GM12878 (cell line): Measurements from ENCODE around the gene TMEM11. TPM values are rescaled to one million over a fixed set of nuclear protein-coding genes. Genes with fewer than 3 reads are reported as not detected.
A peak's percentile ranks its signal among the peaks of the same experiment; 100 is the strongest.

ENCODE experiments used
- ATAC-seq: fragments of 200-7000 bp; cut with Tn5 transposase; 3 replicates; pipeline ENCODE4 v1.9.1; 2020; ENCODE audit warnings: mild to moderate bottlenecking, moderate library complexity
- BruUV-seq: library from RNA; stranded (reverse); fragments of 400-500 nt; replicated peaks from 2 replicates; lab custom pipeline; 2021; lab: Mats Ljungman, UMichigan
- CTCF ChIA-PET: fragments of 300-600 bp; sonication (Branson Sonifier 250); formaldehyde crosslinking; extraction: SDS; loops from one replicate; lab custom pipeline; 2021; ENCODE audit warnings: inconsistent platforms; lab: Yijun Ruan, JAX
- POLR2A ChIA-PET: fragments of 350-600 bp; formaldehyde crosslinking; extraction: SDS; loops from one replicate; lab custom pipeline; 2021; ENCODE audit warnings: inconsistent platforms; lab: Charles Lee
- RAD21 ChIA-PET: fragments of 300-600 bp; sonication (Branson Sonifier 250); formaldehyde crosslinking; loops from one replicate; lab custom pipeline; 2023; ENCODE audit warnings: antibody characterized with exemption; ENCODE audit not compliant: unreplicated experiment; lab: Charles Lee
- SMC1A ChIA-PET: fragments of 300-600 bp; sonication (Branson Sonifier 250); formaldehyde crosslinking; loops from one replicate; lab custom pipeline; 2023; ENCODE audit not compliant: unreplicated experiment, uncharacterized antibody; lab: Charles Lee
- DNase-seq: peaks from one replicate; pipeline ENCODE4 v3.0.0-alpha.2; 2011; ENCODE audit warnings: low read depth, low spot score
- FAIRE-seq: peaks from 3 replicates; lab custom pipeline; 2011; peaks lifted over from hg19 to GRCh38; lab: Jason Lieb, UNC
- H2AFZ ChIP-seq: 2 replicates; pipeline ENCODE4 v1.6.0; 2011; ENCODE audit warnings: low read depth, low read length, control low read depth; ENCODE audit not compliant: control insufficient read depth
- H3K27ac ChIP-seq: 2 replicates; pipeline ENCODE4 v1.5.1; 2011; ENCODE audit warnings: control low read depth; ENCODE audit not compliant: control insufficient read depth, insufficient read depth
- H3K27me3 ChIP-seq, 2 experiments: replicated peaks in 1 of 2; 2 replicates each; pipeline versions ENCODE4 v1.6.0 to v1.6.1; 2011; ENCODE audit warnings: low read length in 1 of 2; ENCODE audit not compliant: control insufficient read depth in 2 of 2, insufficient read depth in 2 of 2
- H3K36me3 ChIP-seq, 2 experiments: 2 replicates each; pipeline ENCODE4 v1.5.1; 2011; ENCODE audit warnings: low read length in 1 of 2; ENCODE audit not compliant: control insufficient read depth in 2 of 2, insufficient read depth in 2 of 2
- H3K4me1 ChIP-seq: 2 replicates; pipeline ENCODE4 v1.6.1; 2011; ENCODE audit warnings: mild to moderate bottlenecking, low read length, moderate library complexity, mixed read lengths; ENCODE audit not compliant: control insufficient read depth, insufficient read depth
- H3K4me2 ChIP-seq: 2 replicates; pipeline ENCODE4 v1.6.0; 2011; ENCODE audit warnings: control low read depth; ENCODE audit not compliant: control insufficient read depth, insufficient read depth
- H3K4me3 ChIP-seq: fragments of 200-600 bp; sonication (generic); 2 replicates; pipeline ENCODE4 v1.5.1; 2016
- H3K79me2 ChIP-seq: 2 replicates; pipeline ENCODE4 v1.6.0; 2011; ENCODE audit warnings: low read length; ENCODE audit not compliant: control insufficient read depth, insufficient read depth
- H3K9ac ChIP-seq: 2 replicates; pipeline ENCODE4 v1.8.0; 2011; ENCODE audit warnings: low read length, control low read depth, mixed read lengths; ENCODE audit not compliant: control insufficient read depth, insufficient read depth
- H3K9me3 ChIP-seq: replicated peaks from 3 replicates; pipeline ENCODE4 v1.5.1; 2011; ENCODE audit warnings: mild to moderate bottlenecking, low read length; ENCODE audit not compliant: control insufficient read depth, insufficient read depth
- H4K20me1 ChIP-seq: 2 replicates; pipeline ENCODE4 v1.6.0; 2011; ENCODE audit not compliant: control insufficient read depth, insufficient read depth
- ETV6 ChIP-seq, 2 experiments: fragments of 450-650 bp in 1 of 2; IDR thresholded peaks in 1 of 2; conservative IDR thresholded peaks in 1 of 2; 2 replicates each; pipeline ENCODE4 v1.6.1; 2014; ENCODE audit warnings: antibody characterized with exemption in 1 of 2, borderline replicate concordance in 1 of 2, low read depth in 1 of 2, mild to moderate bottlenecking in 1 of 2, moderate library complexity in 1 of 2
- GATAD2B ChIP-seq: fragments of 450-650 bp; conservative IDR thresholded peaks from 2 replicates; pipeline ENCODE4 v1.6.1; 2017; ENCODE audit warnings: low read depth, mild to moderate bottlenecking, moderate library complexity
- IKZF1 ChIP-seq: fragments of 450-650 bp; conservative IDR thresholded peaks from 2 replicates; pipeline ENCODE4 v1.6.1; 2017; ENCODE audit warnings: antibody characterized with exemption, mild to moderate bottlenecking
- MTA3 ChIP-seq: IDR thresholded peaks from 2 replicates; pipeline ENCODE4 v1.6.1; 2012; ENCODE audit warnings: low read length, inconsistent platforms, borderline replicate concordance
- NR2C2 ChIP-seq: IDR thresholded peaks from 2 replicates; pipeline ENCODE4 v1.6.1; 2011; ENCODE audit warnings: borderline replicate concordance, low read depth; ENCODE audit not compliant: control insufficient read depth, insufficient read length
- POLR2AphosphoS2 ChIP-seq: IDR thresholded peaks from 2 replicates; pipeline ENCODE4 v1.6.1; 2011; ENCODE audit warnings: low read depth, mild to moderate bottlenecking, low read length, improper control_type of control experiment, moderate library complexity
- SIN3A ChIP-seq: IDR thresholded peaks from 2 replicates; pipeline ENCODE4 v1.6.1; 2012; ENCODE audit warnings: low read depth, low read length, improper control_type of control experiment
- SMAD5 ChIP-seq: IDR thresholded peaks from 2 replicates; pipeline ENCODE4 v1.6.1; 2016; ENCODE audit warnings: antibody characterized with exemption, low read depth
- STAT1 ChIP-seq: fragments of 450-650 bp; conservative IDR thresholded peaks from 2 replicates; pipeline ENCODE4 v1.6.1; 2014; ENCODE audit warnings: antibody characterized with exemption, mild to moderate bottlenecking
- TARDBP ChIP-seq: IDR thresholded peaks from 2 replicates; pipeline ENCODE4 v1.6.1; 2016; ENCODE audit warnings: borderline replicate concordance
- ZBED1 ChIP-seq: IDR thresholded peaks from 2 replicates; pipeline ENCODE4 v1.6.1; 2016; ENCODE audit warnings: borderline replicate concordance
- WGBS: methylation state at CpG from one replicate; pipeline ENCODE4 v1.1.6; 2016; ENCODE audit warnings: low lambda C conversion rate; ENCODE audit not compliant: insufficient replicate concordance, insufficient coverage; ENCODE audit errors: missing lambda C conversion rate; 5-methylcytosine and 5-hydroxymethylcytosine counted together
- in situ Hi-C: fragments of 300-500 bp; cut with MboI; formaldehyde crosslinking; loops from 9 replicates; pipeline ENCODE4 v1.14.3; 2018; ENCODE audit warnings: mixed read lengths
- intact Hi-C: fragments of 100-400 bp; cut with micrococcal nuclease; formaldehyde crosslinking; loops from one replicate; pipeline ENCODE4 v1.14.2; 2022; ENCODE audit not compliant: unreplicated experiment
- polyA plus RNA-seq, 11 experiments: library from polyadenylated mRNA; depleted of rRNA in 4 of 11; unstranded in 6 of 11; stranded (reverse) in 5 of 11; fragments of >200 nt; fragmentation: Nextera tagmentation in 4 of 11; fragmentation: Illumina TruSeq in 1 of 11; extraction: Ambion mirVana in 4 of 11; extraction: Trizol in 1 of 11; gene quantifications; 1 replicate in 1 of 11; 2 replicates in 10 of 11; pipeline versions ENCODE4 v1.2.1 to v1.2.3, GENCODE V29; 2011 to 2016; ENCODE audit warnings: inconsistent platforms in 2 of 11, missing spikeins in 2 of 11, low read depth in 1 of 11
- total RNA-seq, 4 experiments: library from RNA; depleted of rRNA in 3 of 4; stranded (reverse); fragments of >200 nt in 3 of 4; fragmentation: Illumina TruSeq in 1 of 4; extraction: Trizol in 1 of 4; gene quantifications; 2 replicates each; pipeline versions ENCODE4 v1.2.1 to v1.2.3, GENCODE V29; 2013 to 2021
- TF ChIP-seq, protein P1 (sequence below), 3 experiments: IDR thresholded peaks in 2 of 3; conservative IDR thresholded peaks in 1 of 3; 2 replicates each; pipeline ENCODE4 v1.5.1; 2011; ENCODE audit warnings: low read depth in 3 of 3, low read length in 3 of 3, mild to moderate bottlenecking in 3 of 3, control low read depth in 2 of 3, moderate library complexity in 2 of 3, inconsistent platforms in 1 of 3, mixed read lengths in 1 of 3; ENCODE audit not compliant: control insufficient read depth in 2 of 3, insufficient read depth in 1 of 3; ENCODE audit errors: extremely low read depth in 1 of 3
- TF ChIP-seq, protein P2 (sequence below): fragments of 450-650 bp; IDR thresholded peaks from 2 replicates; pipeline ENCODE4 v1.6.1; 2018; ENCODE audit warnings: borderline replicate concordance, mild to moderate bottlenecking; ENCODE audit not compliant: partially characterized antibody

TMEM11 gene
- total and polyA plus RNA-seq, 10 of the 15 experiments (the other 5 are each of a cell fraction or from before 2014, with no cell fraction given): 14.4 to 63.4 (median 27.2) TPM

DNA sequence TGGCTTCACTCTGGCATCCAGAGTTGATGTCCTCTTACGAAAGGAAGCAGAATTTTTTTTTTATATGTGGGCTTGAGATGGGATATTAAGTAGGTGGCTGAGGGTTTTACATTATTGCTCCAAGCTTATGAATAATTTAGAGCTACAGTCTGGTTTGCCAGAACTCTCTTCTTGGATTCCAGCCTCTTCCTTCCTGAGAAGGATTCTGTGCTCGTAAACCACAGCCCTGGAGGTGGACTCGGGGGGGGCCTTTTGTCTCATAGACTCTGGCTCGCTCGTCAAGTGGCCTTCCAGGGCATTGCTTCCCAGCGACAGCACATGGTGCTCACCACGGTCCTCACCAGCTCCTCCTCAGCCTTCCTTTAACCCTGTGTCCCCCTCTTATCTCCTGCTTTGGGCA is 43.2 kb downstream of the TMEM11 start:
- intact Hi-C loops (loop anchor here (2.0 kb wide), 1 partner anchor 44 kb away; the partner anchor contains the start of gene DHRS7B), in situ Hi-C loops (no loop called here)
- FAIRE-seq: no peak
- Histone ChIP-seq H2AFZ (no peak overlapping the region), H3K4me1 (peaks cover 14% of the 10 kb centered on the region), H3K9me3 (no peaks in the 10 kb centered on the region), H3K4me2 (peak overlapping the region; percentile 86; the same call in 1 of the 2 replicates), H3K27ac (no peak overlapping the region; the same call in 1 of the 2 replicates), H3K9ac (no peak overlapping the region), H3K79me2 (no peaks in the 10 kb centered on the region), H3K4me3 (no peak overlapping the region), H4K20me1 (no peaks in the 10 kb centered on the region), H3K27me3 (no peaks in the 10 kb centered on the region)
- ATAC-seq: no peak
- 100% methylated on average over 5 of the region's 7 CpGs for WGBS
- ChIA-PET RAD21 (no interaction called here), CTCF (interaction anchor here (0.8 kb wide), 2 partner anchors 42 to 51 kb away, joined by 3 read pairs; no protein-coding TSS in a partner anchor), SMC1A (interaction anchor here (1.9 kb wide), 1 partner anchor 11 kb away, joined by 7 read pairs; no protein-coding TSS in a partner anchor)
- no peak for DNase-seq
- TF ChIP-seq ZBED1 (no peak), MTA3 (no peak)
- TF ChIP-seq, protein P1, sequence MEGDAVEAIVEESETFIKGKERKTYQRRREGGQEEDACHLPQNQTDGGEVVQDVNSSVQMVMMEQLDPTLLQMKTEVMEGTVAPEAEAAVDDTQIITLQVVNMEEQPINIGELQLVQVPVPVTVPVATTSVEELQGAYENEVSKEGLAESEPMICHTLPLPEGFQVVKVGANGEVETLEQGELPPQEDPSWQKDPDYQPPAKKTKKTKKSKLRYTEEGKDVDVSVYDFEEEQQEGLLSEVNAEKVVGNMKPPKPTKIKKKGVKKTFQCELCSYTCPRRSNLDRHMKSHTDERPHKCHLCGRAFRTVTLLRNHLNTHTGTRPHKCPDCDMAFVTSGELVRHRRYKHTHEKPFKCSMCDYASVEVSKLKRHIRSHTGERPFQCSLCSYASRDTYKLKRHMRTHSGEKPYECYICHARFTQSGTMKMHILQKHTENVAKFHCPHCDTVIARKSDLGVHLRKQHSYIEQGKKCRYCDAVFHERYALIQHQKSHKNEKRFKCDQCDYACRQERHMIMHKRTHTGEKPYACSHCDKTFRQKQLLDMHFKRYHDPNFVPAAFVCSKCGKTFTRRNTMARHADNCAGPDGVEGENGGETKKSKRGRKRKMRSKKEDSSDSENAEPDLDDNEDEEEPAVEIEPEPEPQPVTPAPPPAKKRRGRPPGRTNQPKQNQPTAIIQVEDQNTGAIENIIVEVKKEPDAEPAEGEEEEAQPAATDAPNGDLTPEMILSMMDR (IDR thresholded peaks at IDR 0.05 in 2 of 3, conservative IDR thresholded peaks at IDR 0.05 in 1 of 3; ENCODE audit: control insufficient read depth in 2 of 3, extremely low read depth in 1 of 3, insufficient read depth in 1 of 3, low read depth in 3 of 3, low read length in 3 of 3): no peak
- TF ChIP-seq, all 136 proteins: peak for 0
- peaks cover 4 to 7% of the 10 kb centered on the region in 2 experiments; a peak in 3 of 4 replicates for H3K36me3 ChIP-seq
- BruUV-seq: no TSS peak
- POLR2A ChIA-PET: no interaction called here

DNA sequence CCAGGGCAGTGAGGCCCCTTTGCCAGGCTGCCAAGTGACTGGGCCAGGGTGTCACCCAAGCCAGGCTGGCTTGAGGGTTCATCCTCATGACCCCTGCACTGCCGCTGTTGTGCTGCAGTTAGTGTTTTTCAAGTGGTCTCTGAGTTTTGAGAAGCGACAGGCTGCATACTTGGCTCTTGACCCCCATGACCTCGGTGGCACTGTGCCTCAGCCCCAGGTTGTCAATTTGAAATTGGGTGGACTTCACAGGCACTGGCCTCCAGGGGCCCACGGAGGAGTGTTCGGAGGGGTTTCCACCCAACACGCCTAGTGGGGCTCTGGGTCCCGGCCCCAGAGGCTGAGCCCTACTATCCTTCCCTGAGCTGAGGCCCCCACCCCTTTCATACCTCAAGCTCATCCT is 44.5 kb downstream of the TMEM11 start:
- RAD21 ChIA-PET: no interaction called here
- CTCF ChIA-PET: interaction anchor here (0.7 to 1.3 kb wide), 2 partner anchors 41 to 176 kb away, joined by 3 read pairs; no protein-coding TSS in a partner anchor
- BruUV-seq: no TSS peak
- no peaks in the 10 kb centered on the region for H4K20me1 ChIP-seq
- POLR2A ChIA-PET: no interaction called here
- peaks cover 4 to 7% of the 10 kb centered on the region in 2 experiments; a peak in 3 of 4 replicates for H3K36me3 ChIP-seq
- H3K27ac ChIP-seq: no peak overlapping the region
- no peak overlapping the region for H2AFZ ChIP-seq
- FAIRE-seq (no peak), ATAC-seq (no peak), DNase-seq (no peak)
- H3K9ac ChIP-seq: no peak overlapping the region
- H3K4me1 ChIP-seq: peaks cover 14% of the 10 kb centered on the region
- WGBS: 87% methylated on average over 7 of the region's 7 CpGs
- H3K27me3 ChIP-seq: no peaks in the 10 kb centered on the region
- H3K9me3 ChIP-seq: no peaks in the 10 kb centered on the region
- H3K4me2 ChIP-seq: no peak overlapping the region
- SMC1A ChIA-PET: interaction anchor here (0.7 to 1.9 kb wide), 3 partner anchors 10 to 42 kb away, joined by 3 to 7 read pairs (median 4); no protein-coding TSS in a partner anchor
- no peaks in the 10 kb centered on the region for H3K79me2 ChIP-seq
- intact Hi-C loops: no loop called here
- H3K4me3 ChIP-seq: no peak overlapping the region
- in situ Hi-C loops: no loop called here
- TF ChIP-seq, protein P2, sequence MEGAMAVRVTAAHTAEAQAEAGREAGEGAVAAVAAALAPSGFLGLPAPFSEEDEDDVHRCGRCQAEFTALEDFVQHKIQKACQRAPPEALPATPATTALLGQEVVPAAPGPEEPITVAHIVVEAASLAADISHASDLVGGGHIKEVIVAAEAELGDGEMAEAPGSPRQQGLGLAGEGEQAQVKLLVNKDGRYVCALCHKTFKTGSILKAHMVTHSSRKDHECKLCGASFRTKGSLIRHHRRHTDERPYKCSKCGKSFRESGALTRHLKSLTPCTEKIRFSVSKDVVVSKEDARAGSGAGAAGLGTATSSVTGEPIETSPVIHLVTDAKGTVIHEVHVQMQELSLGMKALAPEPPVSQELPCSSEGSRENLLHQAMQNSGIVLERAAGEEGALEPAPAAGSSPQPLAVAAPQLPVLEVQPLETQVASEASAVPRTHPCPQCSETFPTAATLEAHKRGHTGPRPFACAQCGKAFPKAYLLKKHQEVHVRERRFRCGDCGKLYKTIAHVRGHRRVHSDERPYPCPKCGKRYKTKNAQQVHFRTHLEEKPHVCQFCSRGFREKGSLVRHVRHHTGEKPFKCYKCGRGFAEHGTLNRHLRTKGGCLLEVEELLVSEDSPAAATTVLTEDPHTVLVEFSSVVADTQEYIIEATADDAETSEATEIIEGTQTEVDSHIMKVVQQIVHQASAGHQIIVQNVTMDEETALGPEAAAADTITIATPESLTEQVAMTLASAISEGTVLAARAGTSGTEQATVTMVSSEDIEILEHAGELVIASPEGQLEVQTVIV: no peak
- no peak for TF ChIP-seq POLR2AphosphoS2
- no peak for TF ChIP-seq IKZF1
- no peak for TF ChIP-seq TARDBP
- no peak for TF ChIP-seq STAT1
- no peak for TF ChIP-seq SMAD5
- TF ChIP-seq GATAD2B: no peak
- TF ChIP-seq ETV6 (conservative IDR thresholded peaks at IDR 0.05 in 1 of 2, IDR thresholded peaks at IDR 0.05 in 1 of 2; ENCODE audit: borderline replicate concordance in 1 of 2, low read depth in 1 of 2): no peak
- TF ChIP-seq NR2C2: no peak
- no peak for TF ChIP-seq SIN3A
